ENCODE data around the gene MAGEA2B.
"Not testable (repeated sequence)": the region's sequence is repeated elsewhere in the genome, so short reads cannot be mapped to it uniquely, and the experiment has no call there.

The MAGEA2B gene

DNA sequence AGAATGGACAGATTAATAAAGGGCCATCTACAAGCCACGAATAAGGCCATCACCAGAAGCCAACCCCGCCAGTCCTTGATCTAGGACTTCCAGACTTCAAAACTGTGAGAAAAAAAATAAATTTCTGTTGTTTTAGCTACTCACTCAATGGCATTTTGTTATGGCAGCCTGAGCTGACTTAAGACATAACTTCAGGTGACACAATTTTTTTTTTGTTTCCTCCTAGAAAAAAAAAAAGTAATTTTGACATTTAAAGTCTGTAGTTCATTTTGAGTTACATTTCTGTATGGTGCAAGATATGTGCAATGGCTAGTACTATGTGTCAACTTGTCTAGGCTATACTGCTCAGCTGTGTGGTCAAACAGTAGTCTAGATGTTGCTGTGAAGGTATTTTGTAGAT lies 44.5 kb downstream of the MAGEA2B start, which contains the start of gene CSAG3:
CSAG3 (plus strand) TSS at position 301 of the 400 bp plus-strand sequence.
- DNase-seq (ENCODE audit: low read depth in 2 of 2), result not testable (repeated sequence)

DNA sequence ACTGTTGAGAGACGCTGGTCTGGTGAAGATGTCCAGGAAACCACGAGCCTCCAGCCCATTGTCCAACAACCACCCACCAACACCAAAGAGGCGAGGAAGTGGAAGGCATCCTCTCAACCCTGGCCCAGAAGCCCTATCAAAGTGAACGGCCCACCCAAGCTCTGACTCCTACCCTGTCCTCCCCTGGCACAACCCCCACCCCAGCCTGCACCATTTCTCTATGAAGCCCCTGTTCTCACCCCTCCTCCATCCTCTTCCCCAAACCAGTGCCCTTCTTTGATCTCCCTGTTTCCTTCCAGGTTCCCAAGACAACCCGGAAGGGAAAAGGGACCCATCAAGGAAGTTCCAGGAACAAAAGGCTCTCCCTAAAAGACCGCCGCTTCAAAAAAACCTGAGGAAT lies 45.1 kb downstream of the MAGEA2B start:
- DNase-seq (ENCODE audit: low read depth in 2 of 2), result not testable (repeated sequence)

DNA sequence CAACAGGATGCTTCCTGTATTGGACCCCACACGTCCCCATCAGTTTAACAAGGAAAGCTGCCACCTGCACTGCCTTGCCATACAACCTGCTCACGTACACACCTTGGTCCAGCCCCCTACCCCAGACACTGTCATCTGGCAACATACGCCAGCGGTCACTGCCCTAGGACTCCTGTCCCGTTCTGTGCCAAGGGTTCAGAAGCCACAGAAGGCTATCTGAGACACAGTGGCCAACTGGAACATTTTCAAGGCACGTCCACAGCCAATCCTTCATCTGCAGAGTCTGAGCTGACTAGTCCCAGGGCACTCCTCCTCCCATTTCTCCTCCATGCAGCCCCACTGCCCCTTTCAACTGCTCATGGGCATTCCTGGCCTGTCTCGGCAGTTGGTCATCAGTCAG lies 47.2 kb downstream of the MAGEA2B start:
- DNase-seq (ENCODE audit: low read depth in 2 of 2), result not testable (repeated sequence)

DNA sequence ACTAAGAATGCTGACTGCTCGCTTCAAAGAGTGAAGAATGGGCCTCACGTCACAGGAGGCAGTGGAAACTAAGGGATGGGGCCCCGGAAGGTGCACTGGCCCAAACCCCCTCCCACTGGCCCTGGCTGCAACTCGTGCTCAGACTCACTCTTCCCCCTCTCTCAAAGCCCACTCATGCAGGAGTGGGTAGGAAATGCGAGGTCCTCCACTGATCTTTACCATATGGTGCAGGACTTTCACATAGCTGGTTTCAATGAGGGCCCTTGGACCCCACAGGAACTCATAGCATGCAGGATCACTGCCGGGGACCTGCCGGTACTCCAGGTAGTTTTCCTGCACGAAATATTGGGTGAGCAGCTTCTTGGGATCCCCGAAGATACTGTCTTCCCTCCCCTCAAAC lies 52.1 kb downstream of the MAGEA2B start:
- DNase-seq (ENCODE audit: low read depth in 2 of 2), result not testable (repeated sequence)

Data from fibroblast of skin of left biceps (primary cell).